ENCODE results near the gene ASCC2. TPM values are rescaled to one million over a fixed set of nuclear protein-coding genes. Genes with fewer than 3 reads are reported as not detected.

The ASCC2 gene
- total and polyA plus RNA-seq, 2 experiments from 2014 or later = 23.0 to 49.7 TPM

GRCh38 chr22:29825578-29825977, 12.5 kb downstream of the ASCC2 start:
- no peak for TF ChIP-seq CTCF (IDR thresholded peaks at IDR 0.05; ENCODE audit: low read depth, low read length)
- Histone ChIP-seq H3K36me3 (peaks cover 5% of the 10 kb centered on the region), H3K4me1 (ENCODE audit: low read depth) (peaks cover 8% of the 10 kb centered on the region), H3K4me3 (no peak overlapping the region), H3K9me3 (ENCODE audit: low read depth) (no peaks in the 10 kb centered on the region), H3K27ac (no peak overlapping the region), H3K27me3 (no peaks in the 10 kb centered on the region)
- DNase-seq (ENCODE audit: low read depth in 1 of 2, low spot score in 1 of 2) = no peak

GRCh38 chr22:29824677-29825076, 13.4 kb downstream of the ASCC2 start:
- H3K4me3 ChIP-seq = no peak overlapping the region
- peaks cover 5% of the 10 kb centered on the region for H3K36me3 ChIP-seq
- H3K4me1 ChIP-seq (ENCODE audit: low read depth) = peaks cover 8% of the 10 kb centered on the region
- no peaks in the 10 kb centered on the region for H3K27me3 ChIP-seq
- DNase-seq (ENCODE audit: low read depth in 1 of 2, low spot score in 1 of 2) = no peak
- H3K27ac ChIP-seq = no peak overlapping the region
- no peaks in the 10 kb centered on the region for H3K9me3 ChIP-seq (ENCODE audit: low read depth)
- no peak for TF ChIP-seq CTCF (IDR thresholded peaks at IDR 0.05; ENCODE audit: low read depth, low read length)

GRCh38 chr22:29821291-29822016, 16.6 kb downstream of the ASCC2 start:
- peaks cover 5% of the 10 kb centered on the region for H3K36me3 ChIP-seq
- no peak for TF ChIP-seq CTCF (IDR thresholded peaks at IDR 0.05; ENCODE audit: low read depth, low read length)
- H3K4me3 ChIP-seq = no peak overlapping the region
- H3K27me3 ChIP-seq = no peaks in the 10 kb centered on the region
- peaks cover 4% of the 10 kb centered on the region for H3K4me1 ChIP-seq (ENCODE audit: low read depth)
- DNase-seq (ENCODE audit: low read depth in 1 of 2, low spot score in 1 of 2) = peak; percentile 94 to 100
- H3K9me3 ChIP-seq (ENCODE audit: low read depth) = no peaks in the 10 kb centered on the region
- H3K27ac ChIP-seq = no peak overlapping the region

- no peaks in the 10 kb centered on the region for H3K27me3 ChIP-seq
- no peaks in the 10 kb centered on the region for H3K9me3 ChIP-seq (ENCODE audit: low read depth)
- H3K4me3 ChIP-seq = no peak overlapping the region
- H3K4me1 ChIP-seq (ENCODE audit: low read depth) = peaks cover 4% of the 10 kb centered on the region
- no peak for DNase-seq (ENCODE audit: low read depth in 1 of 2, low spot score in 1 of 2)
- no peak for TF ChIP-seq CTCF (IDR thresholded peaks at IDR 0.05; ENCODE audit: low read depth, low read length)
- no peak overlapping the region for H3K27ac ChIP-seq
- H3K36me3 ChIP-seq = peaks cover 5% of the 10 kb centered on the region
Observed at GRCh38 chr22:29820961-29821290, 17.1 kb downstream of the ASCC2 start.

GRCh38 chr22:29819501-29819900, 18.6 kb downstream of the ASCC2 start:
- no peak for TF ChIP-seq CTCF (IDR thresholded peaks at IDR 0.05; ENCODE audit: low read depth, low read length)
- no peak overlapping the region for H3K27ac ChIP-seq
- peaks cover 4% of the 10 kb centered on the region for H3K4me1 ChIP-seq (ENCODE audit: low read depth)
- H3K9me3 ChIP-seq (ENCODE audit: low read depth) = no peaks in the 10 kb centered on the region
- H3K36me3 ChIP-seq = peaks cover 14% of the 10 kb centered on the region
- no peaks in the 10 kb centered on the region for H3K27me3 ChIP-seq
- no peak overlapping the region for H3K4me3 ChIP-seq
- DNase-seq (ENCODE audit: low read depth in 1 of 2, low spot score in 1 of 2) = no peak

All from cardiac muscle cell (in vitro differentiated cells and primary cell).